ENCODE measurements around the gene ZC3H12D. TPM values are rescaled to one million over a fixed set of nuclear protein-coding genes. Genes with fewer than 3 reads are reported as not detected.

ZC3H12D gene
- total and polyA plus RNA-seq, 9 of the 15 experiments (the other 6 are each of a cell fraction or from before 2014, with no cell fraction given), result 0.04 to 0.27 (median 0.05) TPM; not detected in 3

DNA sequence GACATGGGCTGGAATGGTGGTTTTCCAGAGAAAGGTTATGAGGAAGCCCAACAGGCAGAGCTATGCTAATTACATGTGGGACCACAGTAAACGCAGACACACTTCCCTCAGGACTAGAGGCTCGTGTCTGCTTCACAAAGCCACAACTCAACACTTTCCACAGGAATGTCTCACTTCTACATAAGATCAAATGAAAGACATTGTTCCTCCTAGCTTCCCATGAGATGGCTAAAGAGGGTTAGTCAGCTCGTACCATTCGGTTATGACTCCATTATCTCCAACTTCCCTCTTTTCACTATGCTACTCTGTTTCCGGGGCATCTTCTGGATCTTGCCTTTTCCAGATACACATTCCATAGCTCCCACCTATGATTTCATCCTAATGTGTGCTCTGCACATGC lies 29.1 kb upstream of the ZC3H12D start:
- FAIRE-seq (no peak), DNase-seq (ENCODE audit: extremely low read depth in 1 of 4, low spot score in 3 of 4) (no peak), ATAC-seq (no peak)
- POLR2A ChIA-PET, result interaction anchor here (1.0 to 1.2 kb wide), 3 partner anchors 10 to 31 kb away, joined by 3 to 5 read pairs (median 3); no protein-coding TSS in a partner anchor
- H3K27ac ChIP-seq (ENCODE audit: extremely low read depth, low read depth, low read length), result no peak overlapping the region
- no peak overlapping the region for H3K9ac ChIP-seq (ENCODE audit: insufficient read depth in 1 of 2, low read depth in 2 of 2, low read length in 2 of 2)
- in situ Hi-C loops (cut with MboI), result no loop called here
- H3K79me2 ChIP-seq (ENCODE audit: control insufficient read depth, insufficient read depth, low read length), result no peaks in the 10 kb centered on the region
- no peak overlapping the region for H3K4me2 ChIP-seq (ENCODE audit: insufficient read depth, low read length)
- H3K36me3 ChIP-seq (ENCODE audit: control insufficient read depth, insufficient read depth, low read length), result peaks cover 47% of the 10 kb centered on the region; the same call in 2 of the 3 replicates
- H3K4me1 ChIP-seq (replicated peaks in 1 of 2; ENCODE audit: control insufficient read depth in 2 of 2, insufficient read depth in 2 of 2, low read length in 2 of 2), result no peaks in the 10 kb centered on the region
- intact Hi-C loops (cut with micrococcal nuclease), result no loop called here
- no peak overlapping the region for H3K4me3 ChIP-seq
- TF ChIP-seq ZNF143 (CRISPR knock-in tag; IDR thresholded peaks at IDR 0.05) (0 out of 2 replicates have a peak, but pooled peaks have one; percentile 26), TEAD1 (CRISPR knock-in tag; IDR thresholded peaks at IDR 0.05) (0 out of 4 replicates have a peak, but pooled peaks of 1 of the 2 experiments have one; percentile 27), MEF2D (tag; conservative IDR thresholded peaks at IDR 0.05; ENCODE audit: low read depth) (no peak), RBM25 (IDR thresholded peaks at IDR 0.05; ENCODE audit: low read depth, low read length, severe bottlenecking) (no peak), ZNF175 (CRISPR knock-in tag; IDR thresholded peaks at IDR 0.05; ENCODE audit: low read depth) (no peak), L3MBTL2 (IDR thresholded peaks at IDR 0.05) (no peak), PHF20 (IDR thresholded peaks at IDR 0.05; ENCODE audit: partially characterized antibody) (no peak), POLR2AphosphoS2 (IDR thresholded peaks at IDR 0.05; ENCODE audit: low read length) (no peak)
- TF ChIP-seq, protein P1, sequence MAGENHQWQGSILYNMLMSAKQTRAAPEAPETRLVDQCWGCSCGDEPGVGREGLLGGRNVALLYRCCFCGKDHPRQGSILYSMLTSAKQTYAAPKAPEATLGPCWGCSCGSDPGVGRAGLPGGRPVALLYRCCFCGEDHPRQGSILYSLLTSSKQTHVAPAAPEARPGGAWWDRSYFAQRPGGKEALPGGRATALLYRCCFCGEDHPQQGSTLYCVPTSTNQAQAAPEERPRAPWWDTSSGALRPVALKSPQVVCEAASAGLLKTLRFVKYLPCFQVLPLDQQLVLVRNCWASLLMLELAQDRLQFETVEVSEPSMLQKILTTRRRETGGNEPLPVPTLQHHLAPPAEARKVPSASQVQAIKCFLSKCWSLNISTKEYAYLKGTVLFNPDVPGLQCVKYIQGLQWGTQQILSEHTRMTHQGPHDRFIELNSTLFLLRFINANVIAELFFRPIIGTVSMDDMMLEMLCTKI (IDR thresholded peaks at IDR 0.05; ENCODE audit: partially characterized antibody), result no peak
- H3K27me3 ChIP-seq (ENCODE audit: control insufficient read depth in 2 of 2, insufficient read depth in 2 of 2, low read length in 2 of 2), result no peaks in the 10 kb centered on the region
- peaks cover 2% of the 10 kb centered on the region; the same call in 1 of the 2 replicates for H3K9me3 ChIP-seq (replicated peaks; ENCODE audit: control insufficient read depth, insufficient read depth, low read depth, low read length)
- CTCF ChIA-PET (ENCODE audit: low intra/inter-chr PET ratio), result no interaction called here
- H4K20me1 ChIP-seq (replicated peaks; ENCODE audit: control insufficient read depth, insufficient read depth, low read length), result no peaks in the 10 kb centered on the region
- H3K9me1 ChIP-seq (ENCODE audit: control insufficient read depth, insufficient read depth, low read length), result no peaks in the 10 kb centered on the region
- WGBS (ENCODE audit: insufficient coverage, low coverage, missing lambda C conversion rate), result 84% methylated on average over 5 of the region's 5 CpGs
- no TSS peak for BruUV-seq (replicated peaks)
- no peak overlapping the region for H2AFZ ChIP-seq (ENCODE audit: low read depth, low read length)

Data from K562 (cell line).